ENCODE results near the gene TM4SF20. TPM values are rescaled to one million over a fixed set of nuclear protein-coding genes. Genes with fewer than 3 reads are reported as not detected.

TM4SF20 gene
- total RNA-seq, 1 donor = not detected

DNA sequence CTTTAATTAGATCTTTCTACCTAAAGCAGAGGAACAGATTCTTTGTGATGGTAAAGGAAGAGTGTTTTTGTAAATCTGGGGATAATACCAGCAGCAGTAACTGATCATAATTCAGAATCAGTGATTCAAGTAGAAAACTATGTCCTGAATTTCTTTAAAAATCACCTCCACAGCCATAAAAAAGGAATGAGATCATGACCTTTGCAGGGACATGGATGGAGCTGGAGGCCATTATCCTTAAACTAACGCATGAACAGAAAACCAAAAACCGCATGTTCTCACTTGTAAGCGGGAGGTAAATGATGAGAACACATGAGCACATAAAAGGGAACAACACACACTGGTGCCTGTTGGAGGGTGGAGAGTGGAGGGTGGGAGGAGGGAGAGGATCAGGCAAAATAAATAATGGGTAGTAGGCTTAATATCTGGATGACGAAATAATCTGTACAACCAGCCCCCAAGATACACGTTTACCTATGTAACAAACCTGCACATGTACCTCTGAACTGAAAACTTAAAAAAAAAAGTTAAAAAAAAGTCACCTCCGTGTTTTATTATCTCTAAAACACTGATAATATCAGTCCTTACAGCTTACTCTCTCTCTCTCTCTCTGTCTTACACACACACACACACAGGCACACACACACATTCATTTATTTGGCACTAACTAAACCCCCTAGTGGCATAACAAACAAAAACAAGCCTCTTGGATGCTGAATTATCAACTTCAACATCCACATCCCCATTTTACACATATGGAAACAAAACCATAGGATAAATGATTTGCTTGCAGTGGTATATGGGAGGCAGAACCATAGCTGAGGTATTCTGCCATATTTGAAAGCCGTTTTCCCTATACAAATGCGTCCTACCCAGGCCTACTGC lies 1.4 kb downstream of the TM4SF20 start:
- TF ChIP-seq, protein P1, sequence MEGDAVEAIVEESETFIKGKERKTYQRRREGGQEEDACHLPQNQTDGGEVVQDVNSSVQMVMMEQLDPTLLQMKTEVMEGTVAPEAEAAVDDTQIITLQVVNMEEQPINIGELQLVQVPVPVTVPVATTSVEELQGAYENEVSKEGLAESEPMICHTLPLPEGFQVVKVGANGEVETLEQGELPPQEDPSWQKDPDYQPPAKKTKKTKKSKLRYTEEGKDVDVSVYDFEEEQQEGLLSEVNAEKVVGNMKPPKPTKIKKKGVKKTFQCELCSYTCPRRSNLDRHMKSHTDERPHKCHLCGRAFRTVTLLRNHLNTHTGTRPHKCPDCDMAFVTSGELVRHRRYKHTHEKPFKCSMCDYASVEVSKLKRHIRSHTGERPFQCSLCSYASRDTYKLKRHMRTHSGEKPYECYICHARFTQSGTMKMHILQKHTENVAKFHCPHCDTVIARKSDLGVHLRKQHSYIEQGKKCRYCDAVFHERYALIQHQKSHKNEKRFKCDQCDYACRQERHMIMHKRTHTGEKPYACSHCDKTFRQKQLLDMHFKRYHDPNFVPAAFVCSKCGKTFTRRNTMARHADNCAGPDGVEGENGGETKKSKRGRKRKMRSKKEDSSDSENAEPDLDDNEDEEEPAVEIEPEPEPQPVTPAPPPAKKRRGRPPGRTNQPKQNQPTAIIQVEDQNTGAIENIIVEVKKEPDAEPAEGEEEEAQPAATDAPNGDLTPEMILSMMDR (IDR thresholded peaks at IDR 0.05; ENCODE audit: insufficient read depth, low read length) = no peak
- no peak for DNase-seq (ENCODE audit: low read depth)
- H3K4me3 ChIP-seq (ENCODE audit: low read depth, low read length) = no peak overlapping the region

DNA sequence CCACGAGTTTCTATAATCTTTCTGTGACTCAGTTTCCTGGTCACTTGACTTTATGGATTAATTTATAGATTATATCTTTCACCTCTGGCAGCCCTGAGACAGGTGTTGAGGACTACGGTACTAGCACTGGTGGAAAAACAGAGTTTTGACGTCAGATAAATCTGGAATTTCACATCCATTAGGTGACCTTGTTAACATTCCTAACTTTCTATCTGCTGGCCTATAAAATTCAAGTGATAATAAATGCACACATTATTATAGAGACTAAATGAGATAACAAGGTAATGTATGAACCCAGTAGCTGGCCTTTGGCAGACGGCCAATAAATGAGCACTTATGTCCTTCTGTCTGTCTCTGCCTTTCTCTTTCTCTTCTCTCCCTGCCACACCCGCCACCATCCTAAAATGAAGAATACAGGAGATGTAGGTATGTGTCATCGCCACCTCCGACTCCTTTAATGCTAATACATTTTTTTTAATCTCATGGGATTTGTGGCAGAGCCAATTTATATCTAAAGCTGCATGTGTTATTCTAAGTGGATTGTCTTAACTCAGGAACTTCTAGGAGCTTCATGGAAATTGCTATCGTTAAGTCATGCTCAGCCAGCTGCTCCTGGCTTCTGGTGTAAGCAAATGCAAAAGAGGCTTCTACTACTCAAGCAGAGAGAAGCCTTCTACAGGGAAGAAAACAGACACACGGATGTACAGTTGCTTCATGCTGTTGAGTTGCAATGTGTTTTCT lies 2.3 kb downstream of the TM4SF20 start:
- DNase-seq (ENCODE audit: low read depth) = peak; percentile 70
- H3K4me3 ChIP-seq (ENCODE audit: low read depth, low read length) = no peak overlapping the region
- TF ChIP-seq, protein P1 (IDR thresholded peaks at IDR 0.05; ENCODE audit: insufficient read depth, low read length) = no peak

DNA sequence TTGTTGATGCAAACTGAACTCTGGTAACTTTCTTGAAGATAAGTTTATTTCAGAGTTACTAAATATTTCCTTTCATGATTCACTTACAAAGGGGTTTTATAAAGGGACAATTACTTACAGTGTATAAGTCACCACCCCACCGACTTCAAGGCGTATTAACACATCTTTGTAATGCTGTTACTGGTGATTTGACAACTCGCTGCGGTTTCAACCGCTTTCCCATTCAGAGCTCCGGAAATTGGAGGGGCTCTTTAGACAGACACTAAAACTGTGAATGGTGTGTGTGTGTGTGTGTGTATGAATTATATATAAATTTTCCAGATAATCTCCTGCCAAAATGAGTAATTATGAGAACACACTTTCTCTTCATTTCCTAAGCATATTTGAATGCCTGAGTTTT lies 4.9 kb downstream of the TM4SF20 start:
- no peak overlapping the region for H3K4me3 ChIP-seq (ENCODE audit: low read depth, low read length)
- DNase-seq (ENCODE audit: low read depth) = peak; percentile 87
- TF ChIP-seq, protein P1 (IDR thresholded peaks at IDR 0.05; ENCODE audit: insufficient read depth, low read length) = no peak

DNA sequence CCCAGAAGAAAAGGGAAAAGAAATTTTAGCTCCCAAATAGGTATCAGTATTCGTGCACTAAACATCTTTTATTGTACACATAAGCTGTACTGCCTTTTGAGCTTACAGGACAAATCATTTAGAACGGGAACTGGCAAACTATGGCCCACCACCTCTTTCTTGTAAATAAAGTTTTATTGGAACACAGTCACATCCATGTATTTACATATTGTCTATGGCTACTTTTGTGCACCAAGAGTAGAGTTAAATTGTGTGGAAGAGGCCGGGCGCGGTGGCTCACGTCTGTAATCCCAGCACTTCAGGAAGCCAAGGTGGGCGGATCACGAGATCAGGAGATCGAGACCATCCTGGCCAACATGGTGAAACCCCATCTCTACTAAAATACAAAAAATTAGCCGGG lies 5.7 kb downstream of the TM4SF20 start:
- TF ChIP-seq, protein P1 (IDR thresholded peaks at IDR 0.05; ENCODE audit: insufficient read depth, low read length) = no peak
- H3K4me3 ChIP-seq (ENCODE audit: low read depth, low read length) = no peak overlapping the region
- no peak for DNase-seq (ENCODE audit: low read depth)

DNA sequence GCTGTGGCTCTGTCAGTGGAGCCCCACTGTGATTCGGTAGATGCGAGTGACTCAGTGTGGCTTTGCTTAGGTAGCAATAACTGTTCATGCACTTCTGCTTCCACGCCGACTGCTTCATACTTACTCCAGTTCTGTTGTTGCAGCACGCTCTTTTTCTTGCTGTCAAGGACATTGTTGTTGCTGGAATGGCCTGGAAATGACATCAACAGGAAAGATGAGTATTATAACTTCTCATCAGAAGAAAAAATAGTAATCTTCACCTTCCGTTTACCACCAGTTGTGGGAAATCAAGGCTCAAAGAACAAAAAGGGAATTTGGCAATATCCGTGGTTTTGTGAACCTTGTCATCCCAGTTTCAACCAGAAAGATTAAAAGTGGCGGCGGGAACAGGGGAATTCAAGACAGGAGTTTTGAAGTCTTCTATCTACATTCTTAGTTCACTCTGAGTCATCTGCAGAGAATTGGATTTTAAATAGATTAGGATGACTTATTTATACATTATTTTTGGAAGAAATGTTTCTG lies 8.3 kb downstream of the TM4SF20 start:
- TF ChIP-seq, protein P1 (IDR thresholded peaks at IDR 0.05; ENCODE audit: insufficient read depth, low read length) = no peak
- peak; percentile 97 for DNase-seq (ENCODE audit: low read depth)
- H3K4me3 ChIP-seq (ENCODE audit: low read depth, low read length) = no peak overlapping the region

DNA sequence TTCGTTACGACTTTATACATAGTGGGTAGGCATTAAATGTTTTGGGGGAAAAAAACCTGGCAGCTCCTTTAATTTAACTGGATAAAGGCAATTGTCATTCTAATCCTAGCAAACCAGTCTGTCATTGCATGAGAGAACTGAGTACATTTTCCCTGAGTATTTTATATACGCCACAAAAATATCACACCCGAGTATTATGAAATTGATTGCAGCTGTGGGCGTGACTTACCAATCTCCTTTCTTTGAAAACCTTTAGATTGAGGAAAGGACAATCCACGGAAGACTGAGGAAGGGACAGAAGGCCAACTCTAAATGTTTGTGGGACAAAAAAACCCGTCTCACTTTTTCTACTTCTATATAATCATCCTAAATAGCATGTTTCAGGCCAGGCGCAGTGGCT lies 9.0 kb downstream of the TM4SF20 start:
- TF ChIP-seq, protein P1 (IDR thresholded peaks at IDR 0.05; ENCODE audit: insufficient read depth, low read length) = no peak
- no peak overlapping the region for H3K4me3 ChIP-seq (ENCODE audit: low read depth, low read length)
- DNase-seq (ENCODE audit: low read depth) = no peak
